WERI-Rb-1 (cell line): ENCODE measurements around the gene SH3BP5.

Experiments used
- DNase-seq: peaks from one replicate; pipeline ENCODE4 v3.0.0-alpha.2; 2020
- H3K27ac ChIP-seq: fragments of 250-450 bp; sonication (Bioruptor Pico); 2 replicates; pipeline ENCODE4 v1.5.1; 2020; ENCODE audit warnings: mild to moderate bottlenecking, moderate library complexity
- H3K27me3 ChIP-seq: fragments of 250-450 bp; sonication (Bioruptor Pico); 2 replicates; pipeline ENCODE4 v1.5.1; 2021; ENCODE audit warnings: mild to moderate bottlenecking, low read depth, moderate library complexity; ENCODE audit not compliant: insufficient read depth, severe bottlenecking
- H3K36me3 ChIP-seq: fragments of 250-450 bp; sonication (Bioruptor Pico); 2 replicates; pipeline ENCODE4 v1.5.1; 2020; ENCODE audit warnings: mild to moderate bottlenecking, moderate library complexity
- H3K4me3 ChIP-seq: 2 replicates; pipeline ENCODE4 v1.5.1; 2011; ENCODE audit warnings: low read depth, mild to moderate bottlenecking, control low read depth, low read length
- H3K9me3 ChIP-seq: fragments of 250-450 bp; sonication (Bioruptor Pico); 2 replicates; pipeline ENCODE4 v1.5.1; 2021; ENCODE audit warnings: mild to moderate bottlenecking, moderate library complexity; ENCODE audit not compliant: severe bottlenecking
- TF ChIP-seq, protein P1 (sequence below): IDR thresholded peaks from 2 replicates; pipeline ENCODE4 v1.5.1; 2011; ENCODE audit warnings: low read depth, mild to moderate bottlenecking, control low read depth, inconsistent platforms, low read length

The SH3BP5 gene

DNA sequence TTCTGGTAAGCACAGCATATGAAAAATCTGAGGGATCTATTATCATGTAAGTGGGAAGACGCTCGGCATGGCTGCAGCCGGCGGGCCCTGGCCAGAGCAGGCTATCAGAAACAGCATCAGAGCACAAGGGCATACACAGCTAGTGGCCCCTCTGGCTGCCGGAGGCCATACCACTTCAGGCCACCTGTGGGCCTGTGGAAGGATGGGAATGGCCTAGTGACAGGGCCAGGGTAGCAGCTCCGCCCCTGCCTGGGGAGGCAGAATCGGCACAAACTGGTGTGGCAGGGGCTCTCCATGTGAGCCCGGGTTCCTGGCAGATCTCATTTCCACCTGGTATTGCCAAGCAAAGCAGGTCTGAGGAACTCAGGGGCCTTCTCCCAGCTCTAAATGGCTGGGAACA lies 46.4 kb downstream of the SH3BP5 start:
- Histone ChIP-seq H3K4me3 (no peak overlapping the region), H3K9me3 (no peaks in the 10 kb centered on the region), H3K27me3 (no peaks in the 10 kb centered on the region), H3K27ac (no peak overlapping the region), H3K36me3 (peaks cover 10% of the 10 kb centered on the region)
- TF ChIP-seq, protein P1, sequence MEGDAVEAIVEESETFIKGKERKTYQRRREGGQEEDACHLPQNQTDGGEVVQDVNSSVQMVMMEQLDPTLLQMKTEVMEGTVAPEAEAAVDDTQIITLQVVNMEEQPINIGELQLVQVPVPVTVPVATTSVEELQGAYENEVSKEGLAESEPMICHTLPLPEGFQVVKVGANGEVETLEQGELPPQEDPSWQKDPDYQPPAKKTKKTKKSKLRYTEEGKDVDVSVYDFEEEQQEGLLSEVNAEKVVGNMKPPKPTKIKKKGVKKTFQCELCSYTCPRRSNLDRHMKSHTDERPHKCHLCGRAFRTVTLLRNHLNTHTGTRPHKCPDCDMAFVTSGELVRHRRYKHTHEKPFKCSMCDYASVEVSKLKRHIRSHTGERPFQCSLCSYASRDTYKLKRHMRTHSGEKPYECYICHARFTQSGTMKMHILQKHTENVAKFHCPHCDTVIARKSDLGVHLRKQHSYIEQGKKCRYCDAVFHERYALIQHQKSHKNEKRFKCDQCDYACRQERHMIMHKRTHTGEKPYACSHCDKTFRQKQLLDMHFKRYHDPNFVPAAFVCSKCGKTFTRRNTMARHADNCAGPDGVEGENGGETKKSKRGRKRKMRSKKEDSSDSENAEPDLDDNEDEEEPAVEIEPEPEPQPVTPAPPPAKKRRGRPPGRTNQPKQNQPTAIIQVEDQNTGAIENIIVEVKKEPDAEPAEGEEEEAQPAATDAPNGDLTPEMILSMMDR, result no peak
- no peak for DNase-seq

DNA sequence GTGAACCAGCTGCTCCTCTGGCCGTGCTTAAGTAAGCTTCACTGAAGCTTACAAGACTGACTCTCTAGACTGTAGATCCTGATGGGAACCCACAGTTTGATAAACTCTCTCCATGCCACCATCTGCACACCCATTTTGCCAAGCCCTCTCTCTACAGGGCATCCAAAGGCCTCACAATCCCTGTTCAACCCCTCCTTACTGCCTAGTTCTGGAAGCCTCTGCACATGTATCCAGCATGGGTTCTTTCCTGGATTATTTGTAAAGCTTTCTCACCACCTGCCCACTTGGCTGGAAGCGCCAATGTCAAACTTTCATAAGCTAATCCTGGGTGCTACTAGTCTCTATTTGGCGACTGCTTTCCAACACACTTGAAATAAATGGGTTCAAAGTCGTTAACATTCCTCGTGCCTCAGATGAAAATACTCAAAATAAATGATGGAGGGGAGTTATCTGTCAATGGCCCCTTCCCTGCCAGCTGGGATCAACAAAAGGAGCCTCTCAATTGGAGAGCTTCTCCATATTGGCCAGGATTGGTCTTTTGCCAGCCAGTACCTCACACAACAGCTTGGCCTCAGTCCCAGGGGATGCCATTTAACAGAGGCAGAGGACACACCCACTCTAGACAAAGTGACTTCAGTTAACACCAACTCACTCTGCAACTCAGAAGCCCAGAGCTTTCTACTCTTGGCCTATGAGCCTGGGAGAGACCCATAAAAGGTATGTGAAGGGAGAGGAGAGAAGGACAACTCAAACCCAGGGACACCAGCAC lies 48.1 kb downstream of the SH3BP5 start:
- Histone ChIP-seq H3K27ac (no peak overlapping the region), H3K4me3 (no peak overlapping the region), H3K27me3 (no peaks in the 10 kb centered on the region), H3K9me3 (no peaks in the 10 kb centered on the region), H3K36me3 (peaks cover 10% of the 10 kb centered on the region)
- no peak for DNase-seq
- TF ChIP-seq, protein P1, result no peak

DNA sequence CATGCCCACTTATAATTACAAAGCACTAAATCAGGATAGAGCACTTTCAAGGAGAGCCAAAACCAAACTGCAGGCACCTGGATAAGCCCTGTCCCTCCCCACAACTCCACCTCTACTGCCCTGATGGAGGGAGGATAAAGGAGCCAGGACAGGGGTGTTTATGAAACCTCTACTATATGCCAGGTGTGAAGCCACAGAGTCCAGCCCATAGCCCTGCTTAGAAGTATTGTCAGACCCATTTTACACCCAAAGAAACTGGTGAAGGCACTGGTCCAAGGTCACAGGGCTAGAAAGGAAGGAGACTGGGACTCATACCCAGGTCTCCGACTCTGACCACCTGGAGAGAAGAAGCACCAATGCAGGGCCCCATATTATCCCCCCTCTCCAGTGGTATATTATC lies 48.7 kb downstream of the SH3BP5 start:
- H3K27ac ChIP-seq, result no peak overlapping the region
- DNase-seq, result no peak
- H3K9me3 ChIP-seq, result no peaks in the 10 kb centered on the region
- H3K4me3 ChIP-seq, result no peak overlapping the region
- H3K27me3 ChIP-seq, result no peaks in the 10 kb centered on the region
- peaks cover 10% of the 10 kb centered on the region for H3K36me3 ChIP-seq
- TF ChIP-seq, protein P1, result no peak

DNA sequence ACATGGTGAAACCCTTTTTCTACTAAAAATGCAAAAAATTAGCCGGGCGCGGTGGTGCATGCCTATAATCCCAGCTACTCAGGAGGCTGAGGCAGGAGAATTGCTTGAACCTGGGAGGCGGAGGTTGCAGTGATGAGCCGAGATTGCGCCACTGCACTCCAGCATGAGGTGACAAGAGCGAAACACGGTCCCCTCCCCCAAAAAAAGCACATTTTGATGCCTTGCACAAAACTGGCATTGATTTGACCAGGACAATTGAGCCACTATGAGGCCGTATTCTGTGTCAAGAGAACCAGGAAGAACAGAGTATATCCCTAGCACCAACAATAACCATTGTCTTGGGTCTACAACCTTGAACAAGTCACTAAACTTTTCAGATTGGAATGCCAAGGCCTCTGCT lies 50.6 kb downstream of the SH3BP5 start:
- DNase-seq, result no peak
- no peaks in the 10 kb centered on the region for H3K27me3 ChIP-seq
- H3K36me3 ChIP-seq, result peaks cover 8% of the 10 kb centered on the region
- H3K9me3 ChIP-seq, result no peaks in the 10 kb centered on the region
- no peak overlapping the region for H3K27ac ChIP-seq
- no peak overlapping the region for H3K4me3 ChIP-seq
- TF ChIP-seq, protein P1, result no peak

DNA sequence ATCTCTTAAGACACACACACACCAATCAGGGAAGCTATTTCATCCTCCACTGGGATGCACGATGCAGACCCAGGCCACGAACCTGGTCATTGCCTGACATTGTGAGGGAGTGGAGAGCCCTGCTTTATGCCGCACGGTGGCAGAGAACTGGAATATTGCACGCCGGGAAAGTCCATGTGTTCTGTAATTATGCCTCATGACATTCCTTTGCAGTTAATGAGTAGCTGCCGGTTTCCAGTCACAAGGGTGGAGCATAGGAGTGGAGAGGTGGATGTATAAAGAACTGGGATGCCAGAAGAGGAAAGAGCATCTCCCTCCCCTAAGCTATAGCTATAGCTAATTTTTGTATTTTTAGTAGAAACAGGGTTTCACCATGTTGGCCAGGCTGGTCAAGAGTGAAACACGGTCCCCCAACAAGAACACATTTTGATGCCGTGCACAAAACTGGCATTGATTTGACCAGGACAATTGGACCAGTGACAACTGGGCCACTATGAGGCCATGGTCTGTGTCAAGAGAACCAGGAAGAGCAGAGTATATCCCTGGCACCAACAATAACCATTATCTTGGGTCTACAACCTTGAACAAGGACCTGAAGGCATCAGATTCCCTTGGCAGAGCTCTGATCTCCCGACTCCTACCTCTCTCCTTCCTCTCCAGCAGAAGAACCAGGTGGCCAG lies 51.4 kb downstream of the SH3BP5 start:
- no peak overlapping the region for H3K4me3 ChIP-seq

More for the DNA sequence above, 51.4 kb downstream of the SH3BP5 start:
- Histone ChIP-seq H3K9me3 (no peaks in the 10 kb centered on the region), H3K36me3 (peaks cover 7% of the 10 kb centered on the region; the same call in 1 of the 2 replicates), H3K27ac (no peak overlapping the region), H3K27me3 (no peaks in the 10 kb centered on the region)
- TF ChIP-seq, protein P1, result no peak
- no peak for DNase-seq
